ENCODE results near the gene SIL1.

Gene SIL1

DNA sequence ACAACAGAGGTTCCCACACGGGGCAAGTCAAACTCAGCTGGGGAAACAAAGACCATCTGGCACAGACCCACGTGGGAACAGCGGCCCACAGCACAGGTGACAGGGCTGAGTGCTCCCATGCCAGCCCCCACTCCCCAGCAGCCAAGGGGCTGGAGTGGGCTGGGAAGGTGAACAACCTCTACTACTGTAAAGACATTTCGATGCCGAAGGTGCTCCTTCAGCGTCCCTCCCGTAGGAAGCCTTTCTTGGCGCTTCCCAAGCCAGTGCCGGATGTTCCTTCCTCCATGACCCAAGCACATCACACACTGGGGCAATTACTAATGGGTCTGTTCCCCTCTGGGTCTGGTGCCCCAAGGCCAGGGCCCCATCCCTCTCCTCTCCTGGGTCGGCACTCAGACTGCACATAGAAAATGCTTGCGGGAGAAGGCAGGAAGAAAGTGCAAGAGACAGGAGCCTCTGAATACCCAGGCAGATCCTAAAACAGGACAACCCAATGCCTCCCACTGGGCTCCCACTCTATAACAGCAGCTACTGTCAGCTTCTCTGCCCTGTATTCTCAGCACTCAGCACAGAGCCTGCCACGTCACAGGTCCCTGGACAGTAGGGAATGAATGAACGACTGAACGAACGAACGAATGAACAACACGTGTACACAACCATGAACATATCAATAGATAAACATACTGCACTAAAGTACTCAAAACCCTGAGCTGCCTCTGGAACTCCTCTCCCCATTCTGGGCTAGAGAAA, 246.0 kb downstream of the SIL1 start:
- DNase-seq: no peak

- no peak for DNase-seq
Measured at GRCh38 chr5:138951091-138951985, 246.8 kb downstream of the SIL1 start.

- DNase-seq: no peak
Measured at GRCh38 chr5:138950421-138951031, 247.6 kb downstream of the SIL1 start.

GRCh38 chr5:138949988-138950387, 248.2 kb downstream of the SIL1 start:
- DNase-seq: no peak

GRCh38 chr5:138949223-138949574, 249.0 kb downstream of the SIL1 start:
- DNase-seq: no peak

GRCh38 chr5:138948471-138949222, 249.5 kb downstream of the SIL1 start:
- no peak for DNase-seq

- no peak for DNase-seq
Measured at GRCh38 chr5:138947780-138948179, 250.4 kb downstream of the SIL1 start.

GRCh38 chr5:138946831-138947560, 251.2 kb downstream of the SIL1 start:
- DNase-seq: no peak

DNA sequence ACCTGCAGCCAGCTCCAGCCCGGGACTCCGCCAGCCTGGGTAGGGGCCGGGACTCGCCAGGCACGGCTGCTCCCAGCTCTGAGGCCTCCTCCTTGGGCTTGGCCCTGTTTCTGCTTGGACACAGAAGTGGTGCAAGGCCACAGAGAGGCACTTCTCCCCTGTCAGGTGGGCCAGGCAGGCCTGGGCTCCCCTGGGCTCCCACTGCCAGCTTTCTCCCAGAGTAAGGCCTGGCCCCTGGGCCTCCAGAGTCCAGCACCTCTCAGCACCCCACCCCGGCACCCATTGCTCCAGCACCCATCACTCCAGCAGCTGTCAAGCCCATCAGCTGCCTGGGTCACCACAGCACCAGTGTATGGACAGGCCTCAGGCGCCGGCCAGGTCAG, 251.9 kb downstream of the SIL1 start:
- DNase-seq: no peak

GRCh38 chr5:138945421-138946240, 252.5 kb downstream of the SIL1 start:
- no peak for DNase-seq

GRCh38 chr5:138944527-138945322, 253.4 kb downstream of the SIL1 start:
- no peak for DNase-seq

GRCh38 chr5:138943599-138944173, 254.5 kb downstream of the SIL1 start:
- no peak for DNase-seq

DNA sequence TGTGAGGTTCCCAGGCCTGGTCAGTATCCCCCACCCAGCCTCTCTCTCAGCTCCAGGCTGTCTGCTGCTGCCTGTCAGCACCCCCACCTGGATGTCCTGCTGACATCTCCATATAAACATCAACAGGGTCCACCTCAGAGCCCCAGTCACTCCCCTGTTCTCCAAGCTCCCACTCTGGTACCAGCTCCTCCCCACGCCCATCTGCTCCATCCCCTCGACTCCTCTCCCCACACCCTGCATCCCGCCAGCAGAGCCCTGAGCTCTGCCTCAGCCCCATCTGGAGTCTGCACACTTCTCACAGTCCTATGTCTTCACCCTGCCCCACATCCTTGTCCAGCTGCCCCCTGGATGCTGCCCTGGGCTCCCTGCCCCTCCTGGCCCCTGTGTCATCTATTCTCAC, 255.3 kb downstream of the SIL1 start:
- no peak for DNase-seq

DNA sequence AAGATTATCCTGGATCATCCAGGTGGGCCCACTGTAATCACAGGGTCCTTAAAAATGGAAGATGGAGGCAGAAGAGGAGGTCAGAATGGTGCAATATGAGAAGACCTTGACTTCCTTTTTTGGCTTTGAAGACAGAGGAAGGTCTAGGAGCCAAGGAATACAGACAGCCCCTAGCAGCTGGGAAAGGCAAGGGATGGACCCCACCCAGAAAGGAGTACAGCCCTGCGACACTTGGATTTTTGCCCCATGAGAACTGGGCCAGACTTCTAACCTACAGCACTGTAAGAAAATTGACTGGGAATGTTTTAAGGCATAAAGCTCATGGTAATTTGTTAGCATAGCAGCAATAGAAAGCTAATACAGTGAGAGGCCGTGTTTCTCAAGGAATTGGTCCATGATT, 256.1 kb downstream of the SIL1 start:
- DNase-seq: no peak

GRCh38 chr5:138938526-138938925, 259.6 kb downstream of the SIL1 start:
- DNase-seq: no peak

DNA sequence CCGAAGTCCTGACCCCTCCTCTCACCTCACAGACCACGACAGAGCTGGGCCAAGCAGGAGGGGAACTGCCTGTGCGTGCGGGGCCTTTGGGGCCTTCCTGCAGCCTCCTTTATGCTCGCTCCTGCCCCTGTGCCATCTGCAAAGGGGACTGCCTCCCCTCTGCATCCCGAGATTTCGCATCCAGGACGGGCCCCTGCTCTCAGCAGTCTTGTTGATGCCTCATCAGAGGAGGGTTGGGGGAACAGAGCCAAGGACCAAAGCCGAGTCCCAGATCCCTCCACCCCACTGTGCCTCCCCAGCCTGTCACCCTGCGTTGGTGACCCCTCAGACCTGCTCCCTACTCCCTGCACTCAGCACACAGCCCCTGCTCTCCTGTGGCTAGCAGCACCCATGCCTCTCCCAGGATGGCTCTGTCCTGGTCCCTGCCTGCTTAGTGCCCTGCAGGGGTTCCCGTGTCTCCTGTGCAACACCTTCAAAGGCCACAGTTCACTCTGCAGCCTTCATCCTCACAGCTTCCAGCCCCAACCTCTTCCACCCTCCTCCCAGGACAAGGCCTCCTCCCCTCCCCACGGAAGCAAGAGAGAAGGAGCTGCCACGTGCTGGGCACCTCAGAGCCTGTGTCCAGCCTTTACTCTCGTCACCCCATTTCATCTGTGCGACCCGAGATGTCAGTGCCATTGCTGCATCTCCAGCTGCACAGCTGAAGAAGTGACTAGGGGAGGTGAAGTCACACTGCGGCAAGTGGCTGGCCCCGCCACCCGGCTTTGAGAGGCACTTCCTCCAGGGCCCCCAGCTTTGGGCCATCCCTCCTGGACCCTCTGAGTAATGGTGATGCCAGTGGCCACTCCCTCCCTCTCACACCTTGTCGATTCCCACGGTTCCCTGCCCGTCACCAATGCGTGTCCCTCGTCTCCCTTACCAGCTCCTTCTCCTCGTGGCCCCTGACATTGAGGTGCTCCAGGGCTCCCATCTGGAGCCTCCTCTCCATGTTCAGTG, 260.5 kb downstream of the SIL1 start:
- DNase-seq: no peak

- no peak for DNase-seq
Measured at GRCh38 chr5:138936968-138937345, 261.2 kb downstream of the SIL1 start.

DNA sequence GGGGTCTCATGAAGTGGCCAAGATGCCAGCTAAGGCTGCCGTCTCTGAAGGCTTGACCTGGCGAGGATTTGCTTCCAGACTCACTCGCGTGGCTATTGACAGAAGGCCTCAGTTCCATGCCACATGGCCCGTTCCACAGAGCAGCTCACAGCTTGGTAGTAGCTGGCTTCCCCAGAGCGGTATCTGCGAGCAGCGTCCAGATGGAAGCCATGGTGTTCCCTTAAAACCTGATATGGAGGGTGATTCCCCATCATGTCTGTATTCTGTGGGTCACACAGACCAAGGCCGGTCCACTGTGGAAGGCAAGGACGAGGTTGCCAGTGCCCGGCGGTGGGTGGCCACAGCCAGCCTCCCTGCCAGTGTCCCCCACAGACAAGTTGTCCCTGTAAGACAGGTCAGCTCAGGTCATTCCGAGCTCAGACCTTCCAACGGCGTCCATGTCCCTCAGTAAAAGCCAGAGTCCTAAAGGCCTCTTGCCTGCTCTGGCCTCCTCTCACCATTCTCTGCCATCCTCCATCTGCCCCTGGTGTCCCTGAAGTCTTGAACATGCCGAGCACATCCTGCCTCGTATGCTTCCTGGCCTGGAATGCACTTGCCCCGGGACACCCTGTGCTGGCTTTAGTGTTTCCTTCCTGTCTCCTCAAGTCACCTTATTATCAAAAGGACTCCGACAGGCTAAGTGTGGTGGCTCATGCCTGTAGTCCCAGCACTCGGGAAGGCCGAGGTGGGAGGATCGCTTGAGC, 261.8 kb downstream of the SIL1 start:
- no peak for DNase-seq

Data from CD4-positive, alpha-beta T cell treated with Interleukin-21 for 1 hour (primary cell).